GM12874 (cell line): ENCODE data around the gene DNM3.

Experiments used
- CTCF ChIP-seq: IDR thresholded peaks from 2 replicates; pipeline ENCODE4 v1.5.1; 2011; ENCODE audit warnings: low read depth, mild to moderate bottlenecking, control low read depth, low read length, moderate library complexity; ENCODE audit not compliant: insufficient read depth

Gene DNM3

GRCh38 chr1:172024516-172024915 is 183.2 kb downstream of the DNM3 start:
- no peak for TF ChIP-seq CTCF

- TF ChIP-seq CTCF: no peak
Measured at GRCh38 chr1:172040466-172040865, 199.2 kb downstream of the DNM3 start.

- no peak for TF ChIP-seq CTCF
Measured at GRCh38 chr1:172041102-172041501, 199.8 kb downstream of the DNM3 start.

GRCh38 chr1:172041742-172042141 is 200.4 kb downstream of the DNM3 start:
- no peak for TF ChIP-seq CTCF

GRCh38 chr1:172043900-172044299 is 202.6 kb downstream of the DNM3 start:
- TF ChIP-seq CTCF: no peak

- no peak for TF ChIP-seq CTCF
Measured at GRCh38 chr1:172051898-172052297, 210.6 kb downstream of the DNM3 start.

- no peak for TF ChIP-seq CTCF
Measured at GRCh38 chr1:172054172-172054571, 212.9 kb downstream of the DNM3 start.

- no peak for TF ChIP-seq CTCF
Measured at GRCh38 chr1:172068334-172068733, 227.0 kb downstream of the DNM3 start.
